Trophoblast cell (in vitro differentiated cells and primary cell): ENCODE measurements around the gene LGALS9.
"Not testable (repeated sequence)": the region's sequence is repeated elsewhere in the genome, so short reads cannot be mapped to it uniquely, and the experiment has no call there.

Experiments used
- DNase-seq, 2 donors: peaks; one replicate each; pipeline ENCODE4 v3.0.0-alpha.2; 2016
- H2AFZ ChIP-seq: 2 replicates; pipeline ENCODE4 v1.6.1; 2013; ENCODE audit warnings: low read length, moderate library complexity, mild to moderate bottlenecking; ENCODE audit not compliant: insufficient read depth, poor library complexity
- H2AK5ac ChIP-seq: 2 replicates; pipeline ENCODE4 v1.6.1; 2013; ENCODE audit warnings: mild to moderate bottlenecking, low read length
- H2BK120ac ChIP-seq: 2 replicates; pipeline ENCODE4 v1.6.1; 2013; ENCODE audit warnings: low read length, mild to moderate bottlenecking, moderate library complexity; ENCODE audit not compliant: insufficient read depth, poor library complexity
- H2BK12ac ChIP-seq: 2 replicates; pipeline ENCODE4 v1.6.1; 2013; ENCODE audit warnings: mild to moderate bottlenecking, low read length, moderate library complexity
- H2BK5ac ChIP-seq: 2 replicates; pipeline ENCODE4 v1.6.1; 2013; ENCODE audit warnings: low read length, low read depth, moderate library complexity, mild to moderate bottlenecking; ENCODE audit not compliant: poor library complexity
- H3K14ac ChIP-seq: 2 replicates; pipeline ENCODE4 v1.6.1; 2013; ENCODE audit warnings: mild to moderate bottlenecking, low read length
- H3K18ac ChIP-seq: 2 replicates; pipeline ENCODE4 v1.6.1; 2013; ENCODE audit warnings: mild to moderate bottlenecking, low read length
- H3K23ac ChIP-seq: 2 replicates; pipeline ENCODE4 v1.6.1; 2013; ENCODE audit warnings: low read length
- H3K27ac ChIP-seq: 2 replicates; pipeline ENCODE4 v1.5.1; 2013; ENCODE audit warnings: low read depth, mild to moderate bottlenecking, inconsistent platforms, low read length, moderate library complexity
- H3K27me3 ChIP-seq: 2 replicates; pipeline ENCODE4 v1.6.1; 2013; ENCODE audit warnings: inconsistent platforms, mild to moderate bottlenecking, low read length, moderate library complexity; ENCODE audit not compliant: insufficient read depth
- H3K36me3 ChIP-seq, 2 experiments: 1 replicate in 1 of 2; 2 replicates in 1 of 2; pipeline ENCODE4 v1.6.1; 2013; ENCODE audit warnings: low read length in 2 of 2, mild to moderate bottlenecking in 2 of 2, moderate library complexity in 1 of 2; ENCODE audit not compliant: insufficient read depth in 2 of 2, control insufficient read depth in 1 of 2
- H3K4ac ChIP-seq: 2 replicates; pipeline ENCODE4 v1.6.1; 2013; ENCODE audit warnings: low read depth, mild to moderate bottlenecking, low read length, moderate library complexity
- H3K4me1 ChIP-seq, 2 experiments: 1 replicate in 1 of 2; 2 replicates in 1 of 2; pipeline ENCODE4 v1.6.1; 2013; ENCODE audit warnings: low read length in 2 of 2, mild to moderate bottlenecking in 2 of 2, moderate library complexity in 1 of 2; ENCODE audit not compliant: insufficient read depth in 2 of 2, control insufficient read depth in 1 of 2
- H3K4me2 ChIP-seq: 2 replicates; pipeline ENCODE4 v1.6.1; 2013; ENCODE audit warnings: inconsistent platforms, mild to moderate bottlenecking, low read length, moderate library complexity
- H3K4me3 ChIP-seq: 2 replicates; pipeline ENCODE4 v1.5.1; 2013; ENCODE audit warnings: mild to moderate bottlenecking, low read depth, low read length, inconsistent platforms
- H3K79me1 ChIP-seq: one replicate; pipeline ENCODE4 v1.6.1; 2013; ENCODE audit warnings: low read length
- H3K79me2 ChIP-seq: 2 replicates; pipeline ENCODE4 v1.6.1; 2013; ENCODE audit warnings: low read length, mild to moderate bottlenecking; ENCODE audit not compliant: control insufficient read depth, insufficient read depth, poor library complexity
- H3K9ac ChIP-seq: 2 replicates; pipeline ENCODE4 v1.6.1; 2013; ENCODE audit warnings: mild to moderate bottlenecking, low read length
- H3K9me3 ChIP-seq: 2 replicates; pipeline ENCODE4 v1.6.1; 2013; ENCODE audit warnings: low read depth, mild to moderate bottlenecking, control low read depth, inconsistent platforms, low read length; ENCODE audit not compliant: insufficient read depth
- H4K12ac ChIP-seq: 2 replicates; pipeline ENCODE4 v1.6.1; 2013; ENCODE audit warnings: low read depth, mild to moderate bottlenecking, low read length, moderate library complexity
- H4K8ac ChIP-seq: 2 replicates; pipeline ENCODE4 v1.6.1; 2013; ENCODE audit warnings: low read depth, mild to moderate bottlenecking, low read length, moderate library complexity
- H4K91ac ChIP-seq: one replicate; pipeline ENCODE4 v1.6.1; 2013; ENCODE audit warnings: low read depth, mild to moderate bottlenecking, low read length, moderate library complexity
- WGBS: extraction: QIAGEN DNeasy Blood & Tissue Kit; methylation state at CpG from one replicate; pipeline ENCODE4 v1.1.7; 2013; ENCODE audit warnings: missing lambda C conversion rate; ENCODE audit not compliant: insufficient read length, insufficient coverage; ENCODE audit errors: extremely low coverage; 5-methylcytosine and 5-hydroxymethylcytosine counted together

Gene LGALS9

GRCh38 chr17:27640790-27641189 is 9.8 kb downstream of the LGALS9 start:
- no peaks in the 10 kb centered on the region for H3K9me3 ChIP-seq
- no peak overlapping the region for H4K12ac ChIP-seq
- H3K4me1 ChIP-seq = no peaks in the 10 kb centered on the region
- H3K4me3 ChIP-seq = no peak overlapping the region
- no peaks in the 10 kb centered on the region for H3K79me2 ChIP-seq
- no peak overlapping the region for H2BK12ac ChIP-seq
- no peak overlapping the region for H2AK5ac ChIP-seq
- WGBS = no CpG with 5 or more reads among the region's 4 CpGs
- no peak overlapping the region for H2AFZ ChIP-seq
- no peak overlapping the region for H2BK5ac ChIP-seq
- no peak overlapping the region for H3K4me2 ChIP-seq
- no peaks in the 10 kb centered on the region for H3K79me1 ChIP-seq
- no peak overlapping the region for H3K23ac ChIP-seq
- H2BK120ac ChIP-seq = no peak overlapping the region
- no peak overlapping the region for H4K8ac ChIP-seq
- DNase-seq = peak; percentile 31 to 64
- peaks cover 0 to 2% of the 10 kb centered on the region in 2 experiments for H3K36me3 ChIP-seq
- no peak overlapping the region for H3K4ac ChIP-seq
- no peaks in the 10 kb centered on the region for H3K27me3 ChIP-seq
- no peak overlapping the region for H3K27ac ChIP-seq
- no peak overlapping the region for H3K9ac ChIP-seq
- no peak overlapping the region for H4K91ac ChIP-seq
- no peak overlapping the region for H3K18ac ChIP-seq
- no peak overlapping the region for H3K14ac ChIP-seq

- H3K27me3 ChIP-seq = no peaks in the 10 kb centered on the region
- DNase-seq = no peak
- H3K18ac ChIP-seq = no peak overlapping the region
- no peaks in the 10 kb centered on the region for H3K4me1 ChIP-seq
- no peak overlapping the region for H2AK5ac ChIP-seq
- no peak overlapping the region for H3K4me2 ChIP-seq
- peaks cover 0 to 2% of the 10 kb centered on the region in 2 experiments for H3K36me3 ChIP-seq
- H2BK12ac ChIP-seq = no peak overlapping the region
- no peak overlapping the region for H4K91ac ChIP-seq
- H3K79me2 ChIP-seq = no peaks in the 10 kb centered on the region
- H3K4me3 ChIP-seq = no peak overlapping the region
- no peak overlapping the region for H3K27ac ChIP-seq
- H2AFZ ChIP-seq = no peak overlapping the region
- H3K9me3 ChIP-seq = no peaks in the 10 kb centered on the region
- H3K79me1 ChIP-seq = no peaks in the 10 kb centered on the region
- no peak overlapping the region for H3K23ac ChIP-seq
- no peak overlapping the region for H3K4ac ChIP-seq
- WGBS = no CpG with 5 or more reads among the region's 9 CpGs
- H4K12ac ChIP-seq = no peak overlapping the region
- H3K9ac ChIP-seq = no peak overlapping the region
- no peak overlapping the region for H4K8ac ChIP-seq
- no peak overlapping the region for H3K14ac ChIP-seq
- H2BK5ac ChIP-seq = no peak overlapping the region
- H2BK120ac ChIP-seq = no peak overlapping the region
Measured at GRCh38 chr17:27644586-27644985, 13.6 kb downstream of the LGALS9 start.

GRCh38 chr17:27645621-27646020 is 14.6 kb downstream of the LGALS9 start:
- H3K9ac ChIP-seq, H2BK5ac ChIP-seq, H3K36me3 ChIP-seq, H4K91ac ChIP-seq, H3K4me3 ChIP-seq, H2BK12ac ChIP-seq, H3K14ac ChIP-seq, H3K79me2 ChIP-seq, H2AK5ac ChIP-seq, H3K79me1 ChIP-seq, H3K9me3 ChIP-seq, H2BK120ac ChIP-seq, H2AFZ ChIP-seq, H3K18ac ChIP-seq, H4K12ac ChIP-seq, H3K27me3 ChIP-seq, H3K27ac ChIP-seq, H4K8ac ChIP-seq, H3K4me1 ChIP-seq, H3K4me2 ChIP-seq, H3K23ac ChIP-seq, H3K4ac ChIP-seq, DNase-seq: not testable (repeated sequence)
- no CpG with 5 or more reads among the region's 10 CpGs for WGBS

- Histone ChIP-seq H3K4me3 (no peak overlapping the region), H2BK120ac (no peak overlapping the region), H2BK12ac (no peak overlapping the region), H3K23ac (no peak overlapping the region), H4K91ac (no peak overlapping the region), H3K79me2 (no peaks in the 10 kb centered on the region), H3K27ac (no peak overlapping the region), H3K4me1 (no peaks in the 10 kb centered on the region), H3K9me3 (no peaks in the 10 kb centered on the region), H3K9ac (no peak overlapping the region), H2AFZ (no peak overlapping the region), H3K79me1 (no peaks in the 10 kb centered on the region), H3K27me3 (no peaks in the 10 kb centered on the region), H3K4me2 (no peak overlapping the region), H4K12ac (no peak overlapping the region), H3K36me3 (peaks cover 0 to 2% of the 10 kb centered on the region in 2 experiments), H3K4ac (no peak overlapping the region), H2AK5ac (no peak overlapping the region), H4K8ac (no peak overlapping the region), H3K18ac (no peak overlapping the region), H3K14ac (no peak overlapping the region), H2BK5ac (no peak overlapping the region)
- WGBS = no CpG with 5 or more reads among the region's 13 CpGs
- no peak for DNase-seq
Measured at GRCh38 chr17:27646232-27646631, 15.2 kb downstream of the LGALS9 start.
